ENCODE data around the gene WDR83.
A peak's percentile ranks its signal among the peaks of the same experiment; 100 is the strongest.
"Not testable (repeated sequence)": the region's sequence is repeated elsewhere in the genome, so short reads cannot be mapped to it uniquely, and the experiment has no call there.

Gene WDR83

GRCh38 chr19:12638611-12639182 is 27.9 kb upstream of the WDR83 start:
- Histone ChIP-seq H3K4me2 (no peak overlapping the region), H3K4me3 (IDR thresholded peaks at IDR 0.05; ENCODE audit: insufficient read depth, low read depth, low read length) (no peak overlapping the region), H3K27me3 (ENCODE audit: insufficient read depth, low read depth) (no peaks in the 10 kb centered on the region), H3K36me3 (ENCODE audit: insufficient read depth) (no peaks in the 10 kb centered on the region), H3K4me1 (ENCODE audit: low read depth, poor library complexity, severe bottlenecking) (no peaks in the 10 kb centered on the region), H3K79me2 (ENCODE audit: insufficient read depth, low read depth) (no peaks in the 10 kb centered on the region), H2AFZ (ENCODE audit: low read depth) (no peak overlapping the region), H3K9ac (no peak overlapping the region), H3K27ac (no peak overlapping the region), H4K20me1 (ENCODE audit: insufficient read depth) (no peaks in the 10 kb centered on the region)
- TF ChIP-seq, protein P1, sequence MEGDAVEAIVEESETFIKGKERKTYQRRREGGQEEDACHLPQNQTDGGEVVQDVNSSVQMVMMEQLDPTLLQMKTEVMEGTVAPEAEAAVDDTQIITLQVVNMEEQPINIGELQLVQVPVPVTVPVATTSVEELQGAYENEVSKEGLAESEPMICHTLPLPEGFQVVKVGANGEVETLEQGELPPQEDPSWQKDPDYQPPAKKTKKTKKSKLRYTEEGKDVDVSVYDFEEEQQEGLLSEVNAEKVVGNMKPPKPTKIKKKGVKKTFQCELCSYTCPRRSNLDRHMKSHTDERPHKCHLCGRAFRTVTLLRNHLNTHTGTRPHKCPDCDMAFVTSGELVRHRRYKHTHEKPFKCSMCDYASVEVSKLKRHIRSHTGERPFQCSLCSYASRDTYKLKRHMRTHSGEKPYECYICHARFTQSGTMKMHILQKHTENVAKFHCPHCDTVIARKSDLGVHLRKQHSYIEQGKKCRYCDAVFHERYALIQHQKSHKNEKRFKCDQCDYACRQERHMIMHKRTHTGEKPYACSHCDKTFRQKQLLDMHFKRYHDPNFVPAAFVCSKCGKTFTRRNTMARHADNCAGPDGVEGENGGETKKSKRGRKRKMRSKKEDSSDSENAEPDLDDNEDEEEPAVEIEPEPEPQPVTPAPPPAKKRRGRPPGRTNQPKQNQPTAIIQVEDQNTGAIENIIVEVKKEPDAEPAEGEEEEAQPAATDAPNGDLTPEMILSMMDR (conservative IDR thresholded peaks at IDR 0.05; ENCODE audit: low read depth, low read length): no peak

DNA sequence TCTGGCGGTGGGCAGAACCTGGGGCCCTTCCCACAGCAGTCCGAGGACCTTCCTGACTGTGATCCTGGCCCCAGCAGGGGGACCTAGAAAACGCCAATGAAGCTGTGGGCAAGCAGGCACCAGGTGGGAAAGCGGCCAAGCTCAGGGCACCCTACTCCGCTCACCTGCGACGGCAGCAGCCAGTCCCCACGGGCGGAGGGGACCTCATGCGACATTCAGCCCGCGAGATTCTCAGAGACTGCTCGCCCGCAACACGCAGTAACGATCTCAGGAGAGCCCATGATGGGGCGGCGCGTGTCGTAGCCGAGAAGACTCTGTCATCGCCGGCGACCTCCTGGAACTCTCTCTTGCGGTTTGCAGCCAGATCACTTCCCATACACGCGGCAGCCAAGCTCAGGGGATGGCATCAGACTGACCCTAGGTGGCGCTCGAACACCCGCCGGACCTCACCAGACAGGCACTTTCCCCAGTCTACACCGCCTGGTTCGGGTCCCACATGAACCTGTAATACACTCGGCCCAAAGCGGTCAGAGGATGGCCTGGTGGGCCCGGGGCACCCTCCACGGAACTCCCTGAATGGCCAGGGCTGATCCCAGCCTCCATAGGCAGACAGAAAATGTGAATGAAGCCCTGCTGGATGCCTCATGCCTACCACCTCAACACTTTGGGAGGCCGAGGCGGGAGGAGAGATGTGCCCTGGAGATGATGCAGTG is 26.6 kb upstream of the WDR83 start:
- H3K4me2 ChIP-seq: no peak overlapping the region
- no peaks in the 10 kb centered on the region for H4K20me1 ChIP-seq (ENCODE audit: insufficient read depth)
- H3K27me3 ChIP-seq (ENCODE audit: insufficient read depth, low read depth): no peaks in the 10 kb centered on the region
- H2AFZ ChIP-seq (ENCODE audit: low read depth): no peak overlapping the region
- H3K9ac ChIP-seq: no peak overlapping the region
- no peak overlapping the region for H3K4me3 ChIP-seq (IDR thresholded peaks at IDR 0.05; ENCODE audit: insufficient read depth, low read depth, low read length)
- TF ChIP-seq, protein P1 (conservative IDR thresholded peaks at IDR 0.05; ENCODE audit: low read depth, low read length): peak; percentile 47
- H3K27ac ChIP-seq: no peak overlapping the region
- no peaks in the 10 kb centered on the region for H3K36me3 ChIP-seq (ENCODE audit: insufficient read depth)
- H3K79me2 ChIP-seq (ENCODE audit: insufficient read depth, low read depth): no peaks in the 10 kb centered on the region
- no peaks in the 10 kb centered on the region for H3K4me1 ChIP-seq (ENCODE audit: low read depth, poor library complexity, severe bottlenecking)

GRCh38 chr19:12641456-12641855 is 25.2 kb upstream of the WDR83 start:
- Histone ChIP-seq H3K4me2 (no peak overlapping the region), H3K36me3 (ENCODE audit: insufficient read depth) (no peaks in the 10 kb centered on the region), H3K27ac (no peak overlapping the region), H3K9ac (no peak overlapping the region), H3K4me3 (IDR thresholded peaks at IDR 0.05; ENCODE audit: insufficient read depth, low read depth, low read length) (no peak overlapping the region), H3K79me2 (ENCODE audit: insufficient read depth, low read depth) (no peaks in the 10 kb centered on the region), H2AFZ (ENCODE audit: low read depth) (no peak overlapping the region), H4K20me1 (ENCODE audit: insufficient read depth) (no peaks in the 10 kb centered on the region), H3K27me3 (ENCODE audit: insufficient read depth, low read depth) (no peaks in the 10 kb centered on the region), H3K4me1 (ENCODE audit: low read depth, poor library complexity, severe bottlenecking) (no peaks in the 10 kb centered on the region)
- TF ChIP-seq, protein P1 (conservative IDR thresholded peaks at IDR 0.05; ENCODE audit: low read depth, low read length): no peak

DNA sequence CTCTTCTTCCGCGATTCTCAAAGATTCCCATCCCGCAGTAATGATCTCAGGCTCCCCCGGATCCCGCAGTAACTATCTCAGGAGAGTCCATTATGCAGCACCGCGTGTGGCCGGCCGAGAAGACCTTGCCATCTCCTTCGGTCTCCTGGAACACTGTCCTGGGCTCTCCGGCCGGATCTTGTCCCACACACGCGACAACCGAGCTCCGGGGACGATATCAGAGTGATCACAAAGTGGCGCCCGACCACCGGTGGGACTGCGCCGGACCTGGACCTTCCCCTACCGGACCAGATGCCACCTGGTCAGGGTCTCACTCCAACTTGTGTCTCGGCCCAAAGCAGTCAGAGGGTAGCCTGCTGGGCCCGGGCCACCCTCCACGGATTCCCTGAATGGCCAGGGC is 24.1 kb upstream of the WDR83 start:
- H3K4me2 ChIP-seq: no peak overlapping the region
- H3K27me3 ChIP-seq (ENCODE audit: insufficient read depth, low read depth): no peaks in the 10 kb centered on the region
- TF ChIP-seq, protein P1 (conservative IDR thresholded peaks at IDR 0.05; ENCODE audit: low read depth, low read length): no peak
- no peak overlapping the region for H3K9ac ChIP-seq
- H3K4me3 ChIP-seq (IDR thresholded peaks at IDR 0.05; ENCODE audit: insufficient read depth, low read depth, low read length): no peak overlapping the region
- H2AFZ ChIP-seq (ENCODE audit: low read depth): no peak overlapping the region
- H3K79me2 ChIP-seq (ENCODE audit: insufficient read depth, low read depth): no peaks in the 10 kb centered on the region
- no peaks in the 10 kb centered on the region for H4K20me1 ChIP-seq (ENCODE audit: insufficient read depth)
- H3K36me3 ChIP-seq (ENCODE audit: insufficient read depth): no peaks in the 10 kb centered on the region
- H3K4me1 ChIP-seq (ENCODE audit: low read depth, poor library complexity, severe bottlenecking): no peaks in the 10 kb centered on the region
- H3K27ac ChIP-seq: no peak overlapping the region

DNA sequence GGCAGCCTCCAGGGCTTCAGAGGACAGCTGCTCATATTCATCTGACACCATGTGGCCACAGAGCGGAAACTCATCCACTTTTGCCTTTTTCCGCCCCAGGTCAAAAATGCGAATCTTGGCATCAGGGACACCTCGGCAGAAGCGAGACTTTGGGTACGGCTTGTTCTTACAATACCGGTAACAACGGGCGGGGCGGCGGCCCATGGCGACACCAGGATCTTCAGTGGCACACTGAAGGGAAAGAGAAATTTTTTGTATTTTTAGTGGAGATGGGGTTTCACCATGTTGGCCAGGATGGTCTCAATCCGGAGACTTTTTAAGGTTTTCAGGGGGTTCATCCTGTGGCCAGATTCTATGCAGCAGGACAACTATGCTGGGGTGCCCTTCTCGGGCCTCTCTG is 22.9 kb upstream of the WDR83 start:
- H3K27ac ChIP-seq; H3K4me3 ChIP-seq (IDR thresholded peaks at IDR 0.05; ENCODE audit: insufficient read depth, low read depth, low read length); H3K4me1 ChIP-seq (ENCODE audit: low read depth, poor library complexity, severe bottlenecking); H3K79me2 ChIP-seq (ENCODE audit: insufficient read depth, low read depth); H3K27me3 ChIP-seq (ENCODE audit: insufficient read depth, low read depth); H3K36me3 ChIP-seq (ENCODE audit: insufficient read depth); H2AFZ ChIP-seq (ENCODE audit: low read depth); H3K9ac ChIP-seq; H3K4me2 ChIP-seq; H4K20me1 ChIP-seq (ENCODE audit: insufficient read depth): not testable (repeated sequence)
